NT2/D1 (cell line): ENCODE results near the gene ATG9B.
A peak's percentile ranks its signal among the peaks of the same experiment; 100 is the strongest.

Experiments
- DNase-seq: peaks from one replicate; pipeline ENCODE4 v3.0.0-alpha.2; 2011; ENCODE audit warnings: low read depth, low spot score
- H3K27me3 ChIP-seq: 2 replicates; pipeline ENCODE4 v1.6.0; 2011; ENCODE audit warnings: mild to moderate bottlenecking; ENCODE audit not compliant: insufficient read length, insufficient read depth
- H3K36me3 ChIP-seq: 2 replicates; pipeline ENCODE4 v1.6.1; 2011; ENCODE audit warnings: mild to moderate bottlenecking, low read length, mixed read lengths; ENCODE audit not compliant: insufficient read depth, insufficient read length
- H3K4me1 ChIP-seq: 2 replicates; pipeline ENCODE4 v1.5.1; 2011; ENCODE audit not compliant: insufficient read depth, insufficient read length
- H3K4me3 ChIP-seq: 2 replicates; pipeline ENCODE4 v1.5.1; 2011; ENCODE audit warnings: low read depth; ENCODE audit not compliant: insufficient read length
- H3K9ac ChIP-seq: 2 replicates; pipeline ENCODE4 v1.6.0; 2011; ENCODE audit warnings: low read depth; ENCODE audit not compliant: insufficient read length
- H3K9me3 ChIP-seq: 2 replicates; pipeline ENCODE4 v1.5.1; 2011; ENCODE audit warnings: mild to moderate bottlenecking, low read length; ENCODE audit not compliant: insufficient read depth
- SUZ12 ChIP-seq: IDR thresholded peaks from 2 replicates; pipeline ENCODE4 v1.6.1; 2011; ENCODE audit not compliant: insufficient read length, insufficient read depth; ENCODE audit errors: extremely low read depth
- YY1 ChIP-seq: IDR thresholded peaks from 2 replicates; pipeline ENCODE4 v1.6.1; 2011; ENCODE audit not compliant: insufficient read length, insufficient read depth
- ZNF274 ChIP-seq: IDR thresholded peaks from 2 replicates; pipeline ENCODE4 v1.6.1; 2011; ENCODE audit warnings: mild to moderate bottlenecking, low read depth, low read length

The ATG9B gene

GRCh38 chr7:150977382-150978125 lies 46.7 kb downstream of the ATG9B start:
- peak overlapping the region; percentile 41 for H3K4me3 ChIP-seq
- DNase-seq: no peak
- H3K9ac ChIP-seq: peak overlapping the region; percentile 63
- peaks cover 24% of the 10 kb centered on the region for H3K4me1 ChIP-seq
- peaks cover 57% of the 10 kb centered on the region for H3K27me3 ChIP-seq
- no peaks in the 10 kb centered on the region for H3K36me3 ChIP-seq
- H3K9me3 ChIP-seq: no peaks in the 10 kb centered on the region
- no peak for TF ChIP-seq SUZ12
- no peak for TF ChIP-seq ZNF274
- no peak for TF ChIP-seq YY1

- peak overlapping the region; percentile 63 for H3K9ac ChIP-seq
- no peaks in the 10 kb centered on the region for H3K36me3 ChIP-seq
- peak overlapping the region; percentile 41 for H3K4me3 ChIP-seq
- no peaks in the 10 kb centered on the region for H3K9me3 ChIP-seq
- DNase-seq: no peak
- peaks cover 49% of the 10 kb centered on the region for H3K27me3 ChIP-seq
- TF ChIP-seq ZNF274 (no peak), SUZ12 (no peak), YY1 (no peak)
- H3K4me1 ChIP-seq: peaks cover 26% of the 10 kb centered on the region
Measured at GRCh38 chr7:150976529-150977381, 47.5 kb downstream of the ATG9B start.

- Histone ChIP-seq H3K9ac (peak overlapping the region; percentile 74), H3K4me3 (peak overlapping the region; percentile 66), H3K4me1 (peaks cover 30% of the 10 kb centered on the region), H3K9me3 (no peaks in the 10 kb centered on the region), H3K27me3 (peaks cover 43% of the 10 kb centered on the region), H3K36me3 (no peaks in the 10 kb centered on the region)
- no peak for DNase-seq
- TF ChIP-seq SUZ12 (no peak), YY1 (no peak), ZNF274 (no peak)
Measured at GRCh38 chr7:150975536-150976319, 48.6 kb downstream of the ATG9B start.

GRCh38 chr7:150974468-150975391 lies 49.6 kb downstream of the ATG9B start:
- TF ChIP-seq ZNF274 (no peak), SUZ12 (no peak), YY1 (no peak)
- DNase-seq: no peak
- Histone ChIP-seq H3K4me3 (peak overlapping the region; percentile 66), H3K9me3 (no peaks in the 10 kb centered on the region), H3K36me3 (no peaks in the 10 kb centered on the region), H3K9ac (peak overlapping the region; percentile 74), H3K27me3 (peaks cover 36% of the 10 kb centered on the region), H3K4me1 (peaks cover 26% of the 10 kb centered on the region)

- peaks cover 33% of the 10 kb centered on the region for H3K27me3 ChIP-seq
- no peaks in the 10 kb centered on the region for H3K9me3 ChIP-seq
- H3K4me3 ChIP-seq: peak overlapping the region; percentile 11
- H3K36me3 ChIP-seq: no peaks in the 10 kb centered on the region
- TF ChIP-seq SUZ12 (no peak), ZNF274 (no peak), YY1 (no peak)
- peaks cover 35% of the 10 kb centered on the region for H3K4me1 ChIP-seq
- peak overlapping the region; percentile 32 for H3K9ac ChIP-seq
- no peak for DNase-seq
Measured at GRCh38 chr7:150973571-150974451, 50.5 kb downstream of the ATG9B start.

- TF ChIP-seq YY1 (no peak), ZNF274 (no peak), SUZ12 (no peak)
Measured at GRCh38 chr7:150972741-150973140, 51.6 kb downstream of the ATG9B start.

More at GRCh38 chr7:150972741-150973140, 51.6 kb downstream of the ATG9B start:
- DNase-seq: no peak
- Histone ChIP-seq H3K36me3 (no peaks in the 10 kb centered on the region), H3K4me3 (no peak overlapping the region), H3K27me3 (peaks cover 33% of the 10 kb centered on the region), H3K9me3 (no peaks in the 10 kb centered on the region), H3K9ac (no peak overlapping the region), H3K4me1 (peaks cover 37% of the 10 kb centered on the region)
